Activated CD8-positive, alpha-beta T cell treated with anti-CD3 and anti-CD28 coated beads for 36 hours (primary cell): Measurements from ENCODE around the gene PPP2R2B. TPM values are rescaled to one million over a fixed set of nuclear protein-coding genes. Genes with fewer than 3 reads are reported as not detected.

Source experiments
- ATAC-seq: fragments of 200-7000 bp; cut with Tn5 transposase; one replicate; pipeline ENCODE4 v1.10.0; 2021; ENCODE audit warnings: mild to moderate bottlenecking, moderate library complexity
- CTCF ChIA-PET: fragments of 350-600 bp; sonication (Branson Sonifier 250); formaldehyde crosslinking; loops from one replicate; lab custom pipeline; 2021; ENCODE audit warnings: antibody characterized with exemption; lab: Charles Lee
- POLR2A ChIA-PET: fragments of 350-600 bp; sonication (Branson Sonifier 250); formaldehyde crosslinking; loops from one replicate; lab custom pipeline; 2021; ENCODE audit warnings: antibody characterized with exemption; lab: Charles Lee
- DNase-seq: peaks from one replicate; pipeline ENCODE4 v3.0.0-alpha.2; 2020
- H3K27ac Mint-ChIP-seq: one replicate; pipeline ENCODE4 v1.8.0; 2021; ENCODE audit warnings: mild to moderate bottlenecking, mixed read lengths
- H3K27me3 Mint-ChIP-seq: one replicate; pipeline ENCODE4 v1.8.0; 2021; ENCODE audit warnings: mixed read lengths
- H3K36me3 Mint-ChIP-seq: one replicate; pipeline ENCODE4 v1.8.0; 2021; ENCODE audit warnings: low read depth, mixed read lengths
- H3K4me1 Mint-ChIP-seq: one replicate; pipeline ENCODE4 v1.8.0; 2021; ENCODE audit warnings: low read depth, mixed read lengths
- H3K4me3 Mint-ChIP-seq: one replicate; pipeline ENCODE4 v1.8.0; 2021; ENCODE audit warnings: mild to moderate bottlenecking, moderate library complexity, mixed read lengths
- H3K9me3 Mint-ChIP-seq: one replicate; pipeline ENCODE4 v1.8.0; 2021; ENCODE audit warnings: mixed read lengths
- CTCF ChIP-seq: fragments of 200-600 bp; IDR thresholded peaks from one replicate; pipeline ENCODE4 v1.8.0; 2022; ENCODE audit warnings: antibody characterized with exemption, mild to moderate bottlenecking
- intact Hi-C: fragments of 100-400 bp; cut with micrococcal nuclease; formaldehyde crosslinking; loops from one replicate; pipeline ENCODE4 v1.10.0; 2022
- total RNA-seq, 2 experiments: library from RNA; stranded (reverse); gene quantifications; one replicate each; pipeline ENCODE4 v1.2.3, GENCODE V29; 2021

PPP2R2B gene
- total RNA-seq, 2 experiments from 2014 or later: 0.56 to 0.65 TPM

DNA sequence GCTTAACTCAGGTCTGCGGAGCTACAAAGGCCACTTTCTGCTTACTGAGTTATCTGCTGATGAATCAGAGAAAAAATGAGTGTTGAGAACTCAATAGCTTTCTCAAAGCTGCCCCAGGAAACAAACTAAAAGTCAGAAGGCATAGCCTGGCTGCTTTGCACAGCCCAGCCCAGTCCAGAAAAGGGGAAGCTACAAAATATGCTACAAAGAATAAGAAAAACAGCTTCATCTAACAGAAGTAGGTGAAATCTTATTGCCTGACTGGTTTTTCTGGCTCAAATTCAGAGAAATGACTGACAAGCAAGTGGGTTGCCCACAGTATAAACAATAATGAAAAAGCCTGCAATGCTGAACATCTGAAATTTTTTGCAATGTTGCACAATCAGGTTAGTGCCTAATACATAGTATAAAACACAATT is 156.2 kb downstream of the PPP2R2B start:
- Mint-ChIP-seq H3K36me3 (no peaks in the 10 kb centered on the region), H3K4me3 (no peak overlapping the region), H3K27me3 (no peaks in the 10 kb centered on the region), H3K4me1 (no peaks in the 10 kb centered on the region), H3K27ac (no peak overlapping the region), H3K9me3 (no peaks in the 10 kb centered on the region)
- ChIA-PET CTCF (no interaction called here), POLR2A (no interaction called here)
- ATAC-seq: no peak
- no peak for TF ChIP-seq CTCF
- intact Hi-C loops: no loop called here
- no peak for DNase-seq

DNA sequence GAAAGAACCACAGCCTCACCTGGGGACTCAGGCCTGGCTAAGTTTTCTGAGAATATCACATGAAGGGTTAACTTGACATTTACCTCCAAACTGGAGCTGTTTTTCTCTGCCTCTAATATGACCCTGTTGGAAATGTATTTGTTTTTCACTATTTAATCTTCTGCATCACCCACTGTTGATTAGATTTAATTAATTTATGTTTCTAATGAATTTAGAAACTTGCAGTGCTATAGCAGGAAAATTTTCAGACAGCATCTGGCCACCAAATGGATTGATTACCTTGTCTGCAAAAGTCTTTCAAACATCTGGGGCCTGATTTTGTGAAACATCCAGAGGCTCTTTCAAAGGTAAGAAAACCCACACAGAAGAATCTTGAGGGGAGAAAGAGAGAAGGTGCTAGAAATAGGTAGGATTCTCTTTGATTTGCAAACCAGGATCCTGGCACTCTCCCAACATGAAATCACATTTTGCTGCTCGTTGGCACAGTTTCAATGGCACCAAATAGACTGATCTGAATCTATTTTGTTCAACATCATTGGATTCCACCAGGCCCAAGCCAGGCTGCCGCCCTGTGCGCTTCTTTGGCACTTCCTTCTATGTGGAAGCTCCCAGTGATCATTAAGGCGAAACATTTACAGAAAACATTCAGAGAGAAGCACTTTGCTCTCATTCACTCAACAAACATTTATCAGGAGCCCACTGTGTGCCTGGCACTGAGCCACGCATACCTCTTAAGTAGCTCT is 157.3 kb downstream of the PPP2R2B start:
- POLR2A ChIA-PET: interaction anchor here (0.5 kb wide), 1 partner anchor 38 kb away, joined by 3 read pairs; no protein-coding TSS in a partner anchor
- intact Hi-C loops: no loop called here
- Mint-ChIP-seq H3K27ac (no peak overlapping the region), H3K27me3 (no peaks in the 10 kb centered on the region), H3K4me1 (no peaks in the 10 kb centered on the region), H3K9me3 (no peaks in the 10 kb centered on the region), H3K36me3 (no peaks in the 10 kb centered on the region), H3K4me3 (no peak overlapping the region)
- CTCF ChIA-PET: interaction anchor here (1.2 kb wide), 1 partner anchor 15 kb away, joined by 3 read pairs; no protein-coding TSS in a partner anchor
- no peak for TF ChIP-seq CTCF
- no peak for ATAC-seq
- no peak for DNase-seq

GRCh38 chr5:146720107-146720506 is 158.4 kb downstream of the PPP2R2B start:
- ATAC-seq: no peak
- no peaks in the 10 kb centered on the region for H3K9me3 Mint-ChIP-seq
- H3K36me3 Mint-ChIP-seq: no peaks in the 10 kb centered on the region
- intact Hi-C loops: no loop called here
- ChIA-PET POLR2A (no interaction called here), CTCF (no interaction called here)
- no peak overlapping the region for H3K4me3 Mint-ChIP-seq
- H3K4me1 Mint-ChIP-seq: no peaks in the 10 kb centered on the region
- DNase-seq: no peak
- no peaks in the 10 kb centered on the region for H3K27me3 Mint-ChIP-seq
- H3K27ac Mint-ChIP-seq: no peak overlapping the region
- TF ChIP-seq CTCF: no peak

DNA sequence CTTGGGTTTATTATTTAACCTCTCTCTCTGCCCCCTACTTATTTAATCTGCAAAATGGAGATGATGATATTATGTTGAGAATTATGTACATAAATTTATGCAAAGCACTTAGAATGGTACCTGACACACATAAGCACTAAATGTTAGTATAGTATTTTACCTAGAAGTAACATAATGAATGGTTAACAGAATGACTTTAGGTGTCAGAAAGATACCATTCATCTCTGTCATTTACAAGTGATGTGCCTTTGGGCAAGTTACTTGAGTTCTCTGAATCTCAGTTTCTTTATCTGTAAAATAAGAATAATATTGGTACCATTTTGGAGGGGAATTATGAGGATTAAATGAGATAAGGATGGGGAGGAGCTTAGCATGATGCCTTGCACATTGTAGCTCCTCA is 159.4 kb downstream of the PPP2R2B start:
- Mint-ChIP-seq H3K9me3 (no peaks in the 10 kb centered on the region), H3K27ac (no peak overlapping the region), H3K27me3 (no peaks in the 10 kb centered on the region), H3K4me1 (no peaks in the 10 kb centered on the region), H3K36me3 (no peaks in the 10 kb centered on the region), H3K4me3 (no peak overlapping the region)
- ATAC-seq: no peak
- POLR2A ChIA-PET: no interaction called here
- TF ChIP-seq CTCF: no peak
- CTCF ChIA-PET: no interaction called here
- no peak for DNase-seq
- intact Hi-C loops: no loop called here

- no peak for DNase-seq
- H3K27me3 Mint-ChIP-seq: no peaks in the 10 kb centered on the region
- intact Hi-C loops: no loop called here
- POLR2A ChIA-PET: no interaction called here
- CTCF ChIA-PET: no interaction called here
- no peak for TF ChIP-seq CTCF
- no peaks in the 10 kb centered on the region for H3K36me3 Mint-ChIP-seq
- H3K4me3 Mint-ChIP-seq: no peak overlapping the region
- H3K27ac Mint-ChIP-seq: no peak overlapping the region
- H3K4me1 Mint-ChIP-seq: no peaks in the 10 kb centered on the region
- ATAC-seq: no peak
- no peaks in the 10 kb centered on the region for H3K9me3 Mint-ChIP-seq
Measured at GRCh38 chr5:146718609-146719008, 159.9 kb downstream of the PPP2R2B start.
